ENCODE measurements around the gene CCDC141. TPM values are rescaled to one million over a fixed set of nuclear protein-coding genes. Genes with fewer than 3 reads are reported as not detected.

CCDC141 gene
- total RNA-seq, 2 donors from 2014 or later, result 118 to 142 TPM

- Mint-ChIP-seq H3K9me3 (peaks cover 7% of the 10 kb centered on the region), H3K4me3 (no peak overlapping the region), H3K4me1 (peaks cover 7% of the 10 kb centered on the region), H3K36me3 (ENCODE audit: low read depth) (peaks cover 73% of the 10 kb centered on the region), H3K27me3 (ENCODE audit: insufficient read depth) (peaks cover 10% of the 10 kb centered on the region), H3K27ac (no peak overlapping the region)
- no peak for DNase-seq
- Histone ChIP-seq H3K9me3 (ENCODE audit: control insufficient read depth, low read length) (peaks cover 10% of the 10 kb centered on the region), H3K4me3 (ENCODE audit: low read length) (no peak overlapping the region), H3K27ac (ENCODE audit: low read depth, low read length) (no peak overlapping the region), H3K9ac (ENCODE audit: extremely low read depth, low read length, poor library complexity, severe bottlenecking) (no peak overlapping the region), H3K27me3 (ENCODE audit: control insufficient read depth, insufficient read depth, low read length, poor library complexity, severe bottlenecking) (no peaks in the 10 kb centered on the region), H3K36me3 (ENCODE audit: control insufficient read depth, insufficient read depth, low read length) (peaks cover 99% of the 10 kb centered on the region), H3K4me1 (ENCODE audit: control insufficient read depth, insufficient read depth, low read length) (no peaks in the 10 kb centered on the region)
- TF ChIP-seq CTCF (conservative IDR thresholded peaks at IDR 0.05), result no peak
- 88 to 89% methylated on average over 2 of the region's 2 CpGs for WGBS, 2 experiments (ENCODE audit: insufficient coverage in 1 of 2, insufficient read length in 1 of 2)
Measured at GRCh38 chr2:178846458-178846802, 203.5 kb downstream of the CCDC141 start.

GRCh38 chr2:178845566-178846457, 204.1 kb downstream of the CCDC141 start:
- no peak overlapping the region for H3K27ac Mint-ChIP-seq
- no peak overlapping the region for H3K4me3 Mint-ChIP-seq

GRCh38 chr2:178844701-178845100, 205.2 kb downstream of the CCDC141 start:
- no peak for TF ChIP-seq CTCF (conservative IDR thresholded peaks at IDR 0.05)
- peaks cover 100% of the 10 kb centered on the region for H3K36me3 ChIP-seq (ENCODE audit: control insufficient read depth, insufficient read depth, low read length)
- H3K27me3 Mint-ChIP-seq (ENCODE audit: insufficient read depth), result peaks cover 6% of the 10 kb centered on the region
- peaks cover 7% of the 10 kb centered on the region for H3K4me1 Mint-ChIP-seq
- no peak for DNase-seq
- no peak overlapping the region for H3K4me3 ChIP-seq (ENCODE audit: low read length)
- peaks cover 10% of the 10 kb centered on the region for H3K9me3 ChIP-seq (ENCODE audit: control insufficient read depth, low read length)
- H3K27ac Mint-ChIP-seq, result no peak overlapping the region
- no peak overlapping the region for H3K9ac ChIP-seq (ENCODE audit: extremely low read depth, low read length, poor library complexity, severe bottlenecking)
- no peak overlapping the region for H3K27ac ChIP-seq (ENCODE audit: low read depth, low read length)
- WGBS, 2 experiments (ENCODE audit: insufficient coverage in 1 of 2, insufficient read length in 1 of 2), result 89 to 100% methylated on average over 1 of the region's 2 CpGs
- H3K9me3 Mint-ChIP-seq, result peaks cover 7% of the 10 kb centered on the region
- H3K36me3 Mint-ChIP-seq (ENCODE audit: low read depth), result peaks cover 78% of the 10 kb centered on the region
- H3K27me3 ChIP-seq (ENCODE audit: control insufficient read depth, insufficient read depth, low read length, poor library complexity, severe bottlenecking), result no peaks in the 10 kb centered on the region
- H3K4me3 Mint-ChIP-seq, result no peak overlapping the region
- no peaks in the 10 kb centered on the region for H3K4me1 ChIP-seq (ENCODE audit: control insufficient read depth, insufficient read depth, low read length)

More at GRCh38 chr2:178845566-178846457, 204.1 kb downstream of the CCDC141 start:
- WGBS, 2 experiments (ENCODE audit: insufficient coverage in 1 of 2, insufficient read length in 1 of 2), result 83 to 89% methylated on average over 1 to 2 of the region's 2 CpGs
- Histone ChIP-seq H3K4me3 (ENCODE audit: low read length) (no peak overlapping the region), H3K9me3 (ENCODE audit: control insufficient read depth, low read length) (peaks cover 10% of the 10 kb centered on the region), H3K9ac (ENCODE audit: extremely low read depth, low read length, poor library complexity, severe bottlenecking) (no peak overlapping the region), H3K27ac (ENCODE audit: low read depth, low read length) (no peak overlapping the region), H3K4me1 (ENCODE audit: control insufficient read depth, insufficient read depth, low read length) (no peaks in the 10 kb centered on the region), H3K36me3 (ENCODE audit: control insufficient read depth, insufficient read depth, low read length) (peaks cover 100% of the 10 kb centered on the region), H3K27me3 (ENCODE audit: control insufficient read depth, insufficient read depth, low read length, poor library complexity, severe bottlenecking) (no peaks in the 10 kb centered on the region)
- Mint-ChIP-seq H3K27me3 (ENCODE audit: insufficient read depth) (peaks cover 8% of the 10 kb centered on the region), H3K4me1 (peaks cover 7% of the 10 kb centered on the region), H3K36me3 (ENCODE audit: low read depth) (peaks cover 74% of the 10 kb centered on the region), H3K9me3 (peaks cover 7% of the 10 kb centered on the region)
- no peak for DNase-seq
- no peak for TF ChIP-seq CTCF (conservative IDR thresholded peaks at IDR 0.05)
